A172 (cell line): ENCODE data around the gene LCN2. TPM values are rescaled to one million over a fixed set of nuclear protein-coding genes. Genes with fewer than 3 reads are reported as not detected.

Source experiments
- DNase-seq: peaks from one replicate; pipeline ENCODE4 v3.0.0-alpha.2; 2015; ENCODE audit warnings: low spot score
- total RNA-seq: library from RNA; depleted of rRNA; stranded (reverse); fragments of >200 nt; shearing (Covaris generic); gene quantifications from 2 replicates; pipeline ENCODE4 v1.2.3, GENCODE V29; 2014; rRNA removed

Gene LCN2
- total RNA-seq, 1 experiment from 2014 or later = 0.14 TPM

DNA sequence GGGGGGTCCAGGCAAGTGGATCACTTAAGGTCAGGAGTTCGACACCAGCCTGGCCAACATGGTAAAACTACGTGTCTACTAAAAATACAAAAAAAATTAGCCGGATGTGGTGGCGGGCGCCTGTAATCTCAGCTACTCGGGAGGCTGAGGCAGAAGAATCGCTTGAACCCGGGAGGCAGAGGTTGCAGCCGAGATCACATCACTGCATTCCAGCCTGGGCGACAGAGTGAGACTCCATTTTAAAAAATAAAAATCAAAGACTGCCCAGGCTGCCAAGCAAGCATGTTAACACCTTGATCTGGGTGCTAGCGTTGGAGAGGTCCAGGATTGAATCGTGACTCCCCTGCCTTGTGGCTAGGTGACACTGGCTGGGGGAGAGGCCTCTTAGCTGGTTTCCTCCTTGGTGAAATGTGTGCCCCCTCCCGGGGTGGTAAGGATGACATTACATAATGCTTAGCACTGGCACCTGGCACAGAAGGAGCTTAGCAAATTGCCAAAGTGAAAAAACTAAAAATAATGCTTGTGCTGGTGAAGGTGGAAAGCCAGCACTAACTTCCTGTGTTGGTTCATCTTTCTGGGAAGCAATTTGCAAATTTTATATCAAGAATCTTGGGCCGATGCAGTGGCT lies 44.3 kb downstream of the LCN2 start:
- no peak for DNase-seq

DNA sequence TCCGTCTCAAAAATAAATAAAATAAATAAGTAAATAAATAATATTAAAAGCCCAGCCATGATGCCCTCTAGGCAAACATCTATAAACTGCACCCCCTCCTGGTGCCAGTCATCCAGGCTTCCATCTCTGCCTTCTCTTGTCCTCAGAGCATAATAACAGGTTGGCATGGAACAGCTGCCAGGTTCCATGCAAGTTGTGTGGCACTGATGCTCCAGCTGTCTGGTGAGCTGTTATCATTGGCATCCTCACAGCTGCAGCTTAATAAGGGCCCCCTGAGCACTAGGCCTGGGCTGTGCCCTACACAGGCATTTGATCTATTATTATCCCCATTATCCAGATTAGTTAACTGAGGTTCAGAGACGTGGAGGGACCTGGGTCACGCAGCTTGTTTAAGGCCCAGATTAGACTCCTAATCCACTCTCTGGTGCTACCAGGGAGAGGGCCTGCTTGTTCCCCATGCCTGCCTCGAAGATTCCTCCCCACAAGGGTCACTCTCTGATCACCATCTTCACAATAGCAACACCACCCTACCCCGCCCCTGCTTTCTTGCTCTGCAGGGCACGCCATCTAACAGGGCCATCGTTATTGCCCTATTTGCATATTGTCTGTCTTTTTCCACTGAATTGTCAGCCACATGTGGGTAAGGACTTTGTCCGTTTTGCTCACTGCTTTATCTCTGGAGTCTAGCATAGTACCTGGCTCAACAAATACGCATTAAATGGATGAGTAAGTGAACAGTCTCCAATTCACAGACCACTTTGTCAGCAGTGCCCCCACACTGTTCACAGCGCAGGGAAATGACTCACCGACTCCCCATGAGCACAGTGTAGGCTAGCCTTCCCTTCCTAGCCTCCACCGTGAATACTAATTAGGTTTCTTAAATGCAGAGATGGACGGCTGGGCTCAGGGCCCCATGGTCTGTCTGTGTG lies 52.5 kb downstream of the LCN2 start:
- DNase-seq = peak; percentile 56

DNA sequence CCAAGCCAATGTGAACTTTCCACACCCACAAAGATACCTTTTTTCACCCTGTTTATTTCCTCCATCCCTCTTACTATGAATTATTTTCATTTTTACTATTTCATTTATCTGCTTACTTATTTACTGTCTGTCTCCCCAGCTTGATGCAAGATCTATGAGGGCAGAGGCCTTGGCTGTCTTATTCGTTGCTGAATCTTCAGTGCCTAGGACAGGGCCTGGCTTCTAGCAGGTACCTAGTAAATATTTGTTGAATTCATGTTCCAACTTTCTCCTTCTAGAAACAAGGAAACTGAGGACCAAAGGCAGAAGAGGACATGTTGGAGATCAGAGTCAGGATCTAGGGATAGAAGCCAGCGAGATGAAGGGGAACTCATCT lies 53.4 kb downstream of the LCN2 start:
- no peak for DNase-seq

Other genes starting within 250 kb of the LCN2 start
- gene ST6GALNAC6, start 249.8 kb upstream of the LCN2 start, total RNA-seq = 40.6 and 61.6 TPM in 2 replicates
- 32.7 and 38.3 TPM in 2 replicates for gene ST6GALNAC4, start 232.4 kb upstream of the LCN2 start, total RNA-seq
- gene PIP5KL1, start 218.7 kb upstream of the LCN2 start, total RNA-seq = 1.6 and 3.4 TPM in 2 replicates
- 49.7 and 50.5 TPM in 2 replicates for gene DPM2, start 211.6 kb upstream of the LCN2 start, total RNA-seq
- 21.4 and 23.6 TPM in 2 replicates for gene EEIG1, start 168.5 kb upstream of the LCN2 start, total RNA-seq
- 14.1 and 15.7 TPM in 2 replicates for gene NAIF1, start 82.1 kb upstream of the LCN2 start, total RNA-seq
- 27.8 and 32.7 TPM in 2 replicates for gene SLC25A25, start 81.2 kb upstream of the LCN2 start, total RNA-seq
- 84.2 and 87.7 TPM in 2 replicates for gene PTGES2, start 21.7 kb upstream of the LCN2 start, total RNA-seq
- 146 and 238 TPM in 2 replicates for gene BBLN, start 10.8 kb downstream of the LCN2 start, total RNA-seq
- 60.6 and 70.1 TPM in 2 replicates for gene CIZ1, start 42.1 kb downstream of the LCN2 start, total RNA-seq
- gene DNM1, start 53.9 kb downstream of the LCN2 start, total RNA-seq = 16.7 and 20.6 TPM in 2 replicates
- gene GOLGA2, start 126.6 kb downstream of the LCN2 start, total RNA-seq = 118 and 155 TPM in 2 replicates
- 110 and 118 TPM in 2 replicates for gene SWI5, start 126.8 kb downstream of the LCN2 start, total RNA-seq
- 28.8 and 30.5 TPM in 2 replicates for gene TRUB2, start 173.0 kb downstream of the LCN2 start, total RNA-seq
- 68.4 and 70.0 TPM in 2 replicates for gene COQ4, start 173.4 kb downstream of the LCN2 start, total RNA-seq
- 50.1 and 51.6 TPM in 2 replicates for gene SLC27A4, start 191.1 kb downstream of the LCN2 start, total RNA-seq
- 105 and 125 TPM in 2 replicates for gene URM1, start 221.9 kb downstream of the LCN2 start, total RNA-seq